NT2/D1 (cell line): ENCODE data around the gene WNT1.

Experiments
- DNase-seq: peaks from one replicate; pipeline ENCODE4 v3.0.0-alpha.2; 2011; ENCODE audit warnings: low read depth, low spot score
- H3K27me3 ChIP-seq: 2 replicates; pipeline ENCODE4 v1.6.0; 2011; ENCODE audit warnings: mild to moderate bottlenecking; ENCODE audit not compliant: insufficient read length, insufficient read depth
- H3K36me3 ChIP-seq: 2 replicates; pipeline ENCODE4 v1.6.1; 2011; ENCODE audit warnings: mild to moderate bottlenecking, low read length, mixed read lengths; ENCODE audit not compliant: insufficient read depth, insufficient read length
- H3K4me1 ChIP-seq: 2 replicates; pipeline ENCODE4 v1.5.1; 2011; ENCODE audit not compliant: insufficient read depth, insufficient read length
- H3K4me3 ChIP-seq: 2 replicates; pipeline ENCODE4 v1.5.1; 2011; ENCODE audit warnings: low read depth; ENCODE audit not compliant: insufficient read length
- H3K9ac ChIP-seq: 2 replicates; pipeline ENCODE4 v1.6.0; 2011; ENCODE audit warnings: low read depth; ENCODE audit not compliant: insufficient read length
- H3K9me3 ChIP-seq: 2 replicates; pipeline ENCODE4 v1.5.1; 2011; ENCODE audit warnings: mild to moderate bottlenecking, low read length; ENCODE audit not compliant: insufficient read depth
- SUZ12 ChIP-seq: IDR thresholded peaks from 2 replicates; pipeline ENCODE4 v1.6.1; 2011; ENCODE audit not compliant: insufficient read length, insufficient read depth; ENCODE audit errors: extremely low read depth
- YY1 ChIP-seq: IDR thresholded peaks from 2 replicates; pipeline ENCODE4 v1.6.1; 2011; ENCODE audit not compliant: insufficient read length, insufficient read depth
- ZNF274 ChIP-seq: IDR thresholded peaks from 2 replicates; pipeline ENCODE4 v1.6.1; 2011; ENCODE audit warnings: mild to moderate bottlenecking, low read depth, low read length

The WNT1 gene

GRCh38 chr12:48982397-48983080 is 4.4 kb downstream of the WNT1 start:
- no peak for DNase-seq
- Histone ChIP-seq H3K27me3 (peaks cover 81% of the 10 kb centered on the region), H3K36me3 (no peaks in the 10 kb centered on the region), H3K4me1 (peaks cover 29% of the 10 kb centered on the region), H3K9me3 (peaks cover 16% of the 10 kb centered on the region; the same call in 1 of the 2 replicates), H3K9ac (no peak overlapping the region), H3K4me3 (no peak overlapping the region)
- no peak for TF ChIP-seq YY1
- TF ChIP-seq SUZ12: no peak
- no peak for TF ChIP-seq ZNF274

GRCh38 chr12:48985475-48985897 is 7.4 kb downstream of the WNT1 start:
- Histone ChIP-seq H3K4me1 (peaks cover 14% of the 10 kb centered on the region), H3K4me3 (no peak overlapping the region), H3K9me3 (peaks cover 7% of the 10 kb centered on the region; the same call in 1 of the 2 replicates), H3K36me3 (no peaks in the 10 kb centered on the region), H3K9ac (no peak overlapping the region), H3K27me3 (peaks cover 55% of the 10 kb centered on the region)
- no peak for TF ChIP-seq ZNF274
- TF ChIP-seq SUZ12: no peak
- TF ChIP-seq YY1: no peak
- DNase-seq: no peak

- Histone ChIP-seq H3K9me3 (peaks cover 7% of the 10 kb centered on the region; the same call in 1 of the 2 replicates), H3K27me3 (peaks cover 51% of the 10 kb centered on the region), H3K9ac (no peak overlapping the region), H3K36me3 (no peaks in the 10 kb centered on the region), H3K4me3 (no peak overlapping the region), H3K4me1 (peaks cover 14% of the 10 kb centered on the region)
- TF ChIP-seq YY1: no peak
- no peak for TF ChIP-seq SUZ12
- TF ChIP-seq ZNF274: no peak
- DNase-seq: no peak
Observed at GRCh38 chr12:48985901-48986300, 7.8 kb downstream of the WNT1 start.

GRCh38 chr12:48986720-48987291 is 8.7 kb downstream of the WNT1 start:
- no peak overlapping the region for H3K9ac ChIP-seq
- no peaks in the 10 kb centered on the region for H3K9me3 ChIP-seq
- peaks cover 12% of the 10 kb centered on the region for H3K4me1 ChIP-seq
- H3K36me3 ChIP-seq: no peaks in the 10 kb centered on the region
- no peak overlapping the region for H3K4me3 ChIP-seq
- H3K27me3 ChIP-seq: peaks cover 42% of the 10 kb centered on the region
- no peak for DNase-seq
- TF ChIP-seq ZNF274: no peak
- no peak for TF ChIP-seq SUZ12
- no peak for TF ChIP-seq YY1

- Histone ChIP-seq H3K27me3 (peaks cover 29% of the 10 kb centered on the region), H3K4me3 (no peak overlapping the region), H3K36me3 (no peaks in the 10 kb centered on the region), H3K9me3 (no peaks in the 10 kb centered on the region), H3K9ac (no peak overlapping the region), H3K4me1 (peaks cover 12% of the 10 kb centered on the region)
- no peak for DNase-seq
- TF ChIP-seq ZNF274: no peak
- no peak for TF ChIP-seq SUZ12
- no peak for TF ChIP-seq YY1
Observed at GRCh38 chr12:48988030-48988649, 10.0 kb downstream of the WNT1 start.

- Histone ChIP-seq H3K9ac (no peak overlapping the region), H3K4me3 (no peak overlapping the region), H3K4me1 (peaks cover 10% of the 10 kb centered on the region), H3K27me3 (peaks cover 15% of the 10 kb centered on the region), H3K36me3 (no peaks in the 10 kb centered on the region), H3K9me3 (no peaks in the 10 kb centered on the region)
- DNase-seq: no peak
- no peak for TF ChIP-seq YY1
- no peak for TF ChIP-seq ZNF274
- TF ChIP-seq SUZ12: no peak
Observed at GRCh38 chr12:48990552-48990951, 12.4 kb downstream of the WNT1 start.
